ENCODE data around the gene RNU1-1. TPM values are rescaled to one million over a fixed set of nuclear protein-coding genes. Genes with fewer than 3 reads are reported as not detected.

The RNU1-1 gene
- total RNA-seq, 1 donor from 2014 or later, result under 0.01 TPM

DNA sequence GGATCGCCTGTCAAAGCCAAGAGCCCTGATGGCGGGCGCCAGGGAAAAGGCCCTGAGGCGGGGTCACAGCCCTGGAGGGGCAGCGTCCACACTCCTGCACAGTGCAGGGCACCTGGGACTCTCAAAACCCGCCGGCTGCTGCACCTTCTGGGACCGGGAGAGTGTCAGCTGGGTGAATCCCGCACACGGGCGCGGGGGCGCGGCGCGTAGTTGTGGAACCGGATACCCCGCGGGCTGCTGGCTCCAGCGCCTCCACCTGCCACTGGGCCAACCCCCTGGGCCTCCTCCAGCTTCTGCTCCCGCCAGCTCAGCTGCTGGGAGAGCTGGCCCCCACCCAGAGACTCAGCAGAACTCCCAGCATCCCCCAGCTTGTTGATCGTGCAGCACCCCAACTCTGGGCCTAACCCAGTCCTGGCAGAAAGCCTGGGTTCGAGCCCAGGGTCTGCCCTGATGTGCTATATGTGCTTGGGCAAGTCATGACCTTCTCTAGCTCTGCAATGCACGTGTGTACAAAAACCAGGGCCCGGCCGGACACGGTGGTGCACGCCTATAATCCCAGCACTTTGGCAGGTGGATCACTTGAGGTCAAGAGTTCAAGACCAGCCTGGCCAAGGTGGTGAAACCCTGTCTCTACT, 39.8 kb downstream of the RNU1-1 start:
- H3K36me3 ChIP-seq (ENCODE audit: control insufficient read depth, insufficient read depth, low read length), result no peaks in the 10 kb centered on the region
- DNase-seq (ENCODE audit: low read depth), result no peak
- no peaks in the 10 kb centered on the region for H3K27me3 ChIP-seq (ENCODE audit: control insufficient read depth, insufficient read depth, low read length)
- H3K4me3 ChIP-seq (ENCODE audit: low read depth, low read length), result no peak overlapping the region
- TF ChIP-seq, protein P1, sequence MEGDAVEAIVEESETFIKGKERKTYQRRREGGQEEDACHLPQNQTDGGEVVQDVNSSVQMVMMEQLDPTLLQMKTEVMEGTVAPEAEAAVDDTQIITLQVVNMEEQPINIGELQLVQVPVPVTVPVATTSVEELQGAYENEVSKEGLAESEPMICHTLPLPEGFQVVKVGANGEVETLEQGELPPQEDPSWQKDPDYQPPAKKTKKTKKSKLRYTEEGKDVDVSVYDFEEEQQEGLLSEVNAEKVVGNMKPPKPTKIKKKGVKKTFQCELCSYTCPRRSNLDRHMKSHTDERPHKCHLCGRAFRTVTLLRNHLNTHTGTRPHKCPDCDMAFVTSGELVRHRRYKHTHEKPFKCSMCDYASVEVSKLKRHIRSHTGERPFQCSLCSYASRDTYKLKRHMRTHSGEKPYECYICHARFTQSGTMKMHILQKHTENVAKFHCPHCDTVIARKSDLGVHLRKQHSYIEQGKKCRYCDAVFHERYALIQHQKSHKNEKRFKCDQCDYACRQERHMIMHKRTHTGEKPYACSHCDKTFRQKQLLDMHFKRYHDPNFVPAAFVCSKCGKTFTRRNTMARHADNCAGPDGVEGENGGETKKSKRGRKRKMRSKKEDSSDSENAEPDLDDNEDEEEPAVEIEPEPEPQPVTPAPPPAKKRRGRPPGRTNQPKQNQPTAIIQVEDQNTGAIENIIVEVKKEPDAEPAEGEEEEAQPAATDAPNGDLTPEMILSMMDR (IDR thresholded peaks at IDR 0.05; ENCODE audit: insufficient read depth, low read length, poor library complexity, severe bottlenecking), result no peak

DNA sequence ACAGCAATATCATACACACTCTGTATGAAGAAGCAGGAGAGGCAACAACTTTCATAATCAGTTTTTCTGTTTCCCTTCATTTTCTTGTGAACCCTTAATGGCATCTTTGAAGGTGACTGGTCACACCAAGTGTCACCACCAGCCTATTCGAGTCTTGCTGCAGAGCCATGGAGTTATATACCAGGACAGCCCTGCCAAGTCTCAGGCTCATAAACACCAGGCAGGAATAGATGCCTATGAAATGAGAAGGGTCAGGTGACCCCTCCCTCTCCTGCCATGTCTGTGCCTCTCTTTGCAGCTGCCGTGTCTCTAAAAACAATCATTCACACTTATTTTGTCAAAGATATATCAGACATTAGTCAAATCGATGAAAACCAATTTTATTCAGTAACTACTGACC, 45.5 kb downstream of the RNU1-1 start:
- H3K4me3 ChIP-seq (ENCODE audit: low read depth, low read length), result no peak overlapping the region
- no peaks in the 10 kb centered on the region for H3K27me3 ChIP-seq (ENCODE audit: control insufficient read depth, insufficient read depth, low read length)
- DNase-seq (ENCODE audit: low read depth), result no peak
- TF ChIP-seq, protein P1 (IDR thresholded peaks at IDR 0.05; ENCODE audit: insufficient read depth, low read length, poor library complexity, severe bottlenecking), result no peak
- H3K36me3 ChIP-seq (ENCODE audit: control insufficient read depth, insufficient read depth, low read length), result no peaks in the 10 kb centered on the region

DNA sequence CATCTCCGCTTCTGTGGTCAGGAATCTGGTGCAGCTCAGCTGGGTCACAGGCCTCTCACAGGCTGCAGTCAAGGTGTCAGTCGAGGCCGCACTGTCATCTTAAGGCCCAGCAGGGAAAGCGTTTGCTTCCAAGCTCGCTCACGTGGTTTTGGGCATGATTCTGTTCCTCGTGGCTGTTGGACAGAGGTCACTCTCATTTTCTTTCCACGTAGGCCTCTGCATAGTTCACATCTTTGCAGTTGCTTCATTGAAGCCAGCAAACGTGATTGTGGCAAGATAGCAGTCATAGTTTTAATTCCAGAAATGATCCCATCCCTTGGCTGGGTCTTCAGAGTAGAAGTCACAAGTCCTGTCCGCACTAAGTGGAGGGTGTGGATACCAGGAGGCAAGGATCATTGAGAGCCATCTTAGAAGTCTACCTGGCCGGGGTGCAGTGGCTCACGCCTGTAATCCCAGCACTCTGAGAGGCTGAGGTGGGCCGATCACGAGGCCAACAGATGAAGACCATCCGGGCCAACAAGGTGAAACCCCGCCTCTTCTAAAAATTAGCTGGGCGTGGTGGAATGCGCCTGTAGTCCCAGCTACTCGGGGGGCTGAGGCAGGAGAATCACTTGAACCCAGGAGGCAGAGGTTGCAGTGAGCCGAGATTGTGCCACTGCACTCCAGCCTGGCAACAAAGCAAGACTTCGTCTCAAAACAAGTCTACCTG, 49.0 kb downstream of the RNU1-1 start:
- TF ChIP-seq, protein P1 (IDR thresholded peaks at IDR 0.05; ENCODE audit: insufficient read depth, low read length, poor library complexity, severe bottlenecking), result no peak
- Histone ChIP-seq H3K4me3 (ENCODE audit: low read depth, low read length) (no peak overlapping the region), H3K36me3 (ENCODE audit: control insufficient read depth, insufficient read depth, low read length) (peaks cover under 1% of the 10 kb centered on the region), H3K27me3 (ENCODE audit: control insufficient read depth, insufficient read depth, low read length) (no peaks in the 10 kb centered on the region)
- no peak for DNase-seq (ENCODE audit: low read depth)

Other genes with a start within 250 kb of the RNU1-1 start
- 11.9 and 18.9 TPM in 2 replicates for gene FBXO42, start 161.8 kb downstream of the RNU1-1 start, total RNA-seq
- 96.0 and 108 TPM in 2 replicates for gene SZRD1, start 147.0 kb downstream of the RNU1-1 start, total RNA-seq
- not detected in 2 replicates for gene SPATA21, start 76.9 kb downstream of the RNU1-1 start, total RNA-seq
- gene NECAP2, start 73.6 kb downstream of the RNU1-1 start, total RNA-seq, result 135 and 145 TPM in 2 replicates
- 50.3 and 50.6 TPM in 2 replicates for gene NBPF1, start 99.3 kb upstream of the RNU1-1 start, total RNA-seq
- under 0.01 TPM in 2 replicates for gene RNU1-3, start 152.7 kb upstream of the RNU1-1 start, total RNA-seq
- under 0.01 TPM in 2 replicates for gene RNU1-4, start 226.2 kb upstream of the RNU1-1 start, total RNA-seq